MM.1S (cell line): Measurements from ENCODE around the gene IFI44L.

Experiments used
- DNase-seq: peaks from one replicate; pipeline ENCODE4 v3.0.0-alpha.2; 2015
- H2AFZ ChIP-seq: fragments of 300-600 bp; sonication (generic); 2 replicates; pipeline ENCODE4 v1.6.0; 2016; ENCODE audit warnings: antibody characterized with exemption, low read length
- H3F3A ChIP-seq: fragments of 300-600 bp; sonication (generic); 2 replicates; pipeline ENCODE4 v1.6.1; 2016; ENCODE audit warnings: mild to moderate bottlenecking, antibody characterized with exemption, low read length, moderate library complexity, mixed read lengths; ENCODE audit not compliant: insufficient read depth
- H3K27ac ChIP-seq: fragments of 300-600 bp; sonication (generic); 2 replicates; pipeline ENCODE4 v1.5.1; 2016; ENCODE audit warnings: mild to moderate bottlenecking, low read length
- H3K27me3 ChIP-seq: fragments of 300-600 bp; sonication (generic); replicated peaks from 2 replicates; pipeline ENCODE4 v1.6.0; 2016; ENCODE audit warnings: low read length; ENCODE audit not compliant: insufficient read depth
- H3K36me3 ChIP-seq: fragments of 300-600 bp; sonication (generic); replicated peaks from 2 replicates; pipeline ENCODE4 v1.6.1; 2016; ENCODE audit warnings: mild to moderate bottlenecking, low read length, mixed read lengths; ENCODE audit not compliant: insufficient read depth
- H3K4me1 ChIP-seq: fragments of 300-600 bp; sonication (generic); 2 replicates; pipeline ENCODE4 v1.6.1; 2016; ENCODE audit warnings: low read length, mixed read lengths
- H3K4me2 ChIP-seq: fragments of 300-600 bp; sonication (generic); 2 replicates; pipeline ENCODE4 v1.6.0; 2016; ENCODE audit warnings: low read depth, low read length
- H3K4me3 ChIP-seq: fragments of 300-600 bp; sonication (generic); 2 replicates; pipeline ENCODE4 v1.5.1; 2016; ENCODE audit warnings: low read length, mixed read lengths
- H3K79me2 ChIP-seq: fragments of 300-600 bp; sonication (generic); 2 replicates; pipeline ENCODE4 v1.6.1; 2016; ENCODE audit warnings: mixed run types, low read length, mixed read lengths
- H3K9ac ChIP-seq: fragments of 300-600 bp; sonication (generic); 2 replicates; pipeline ENCODE4 v1.6.1; 2016; ENCODE audit warnings: low read length, mixed read lengths
- H3K9me2 ChIP-seq: fragments of 300-600 bp; sonication (generic); replicated peaks from 2 replicates; pipeline ENCODE4 v1.6.1; 2016; ENCODE audit warnings: mild to moderate bottlenecking, low read length, mixed read lengths; ENCODE audit not compliant: insufficient read depth
- H3K9me3 ChIP-seq: fragments of 300-600 bp; sonication (generic); replicated peaks from 2 replicates; pipeline ENCODE4 v1.6.1; 2016; ENCODE audit warnings: mild to moderate bottlenecking, low read length, mixed read lengths; ENCODE audit not compliant: insufficient read depth
- H4K20me1 ChIP-seq: fragments of 300-600 bp; sonication (generic); 2 replicates; pipeline ENCODE4 v1.6.1; 2016; ENCODE audit warnings: mild to moderate bottlenecking, low read length, moderate library complexity, mixed read lengths; ENCODE audit not compliant: insufficient read depth
- CTCF ChIP-seq: fragments of 300-600 bp; sonication (generic); IDR thresholded peaks from 2 replicates; pipeline ENCODE4 v1.5.1; 2016; ENCODE audit warnings: antibody characterized with exemption, low read length, mixed read lengths
- EZH2 ChIP-seq: fragments of 300-600 bp; sonication (generic); optimal IDR thresholded peaks from 2 replicates; pipeline ENCODE3; 2017; ENCODE audit warnings: low read depth, mild to moderate bottlenecking, antibody characterized with exemption, low read length, mixed read lengths
- EZH2phosphoT487 ChIP-seq: fragments of 300-600 bp; sonication (generic); IDR thresholded peaks from 2 replicates; pipeline ENCODE4 v1.6.1; 2018; ENCODE audit warnings: antibody characterized with exemption, low read length

Gene IFI44L

GRCh38 chr1:78676993-78677392, 56.7 kb downstream of the IFI44L start:
- no peaks in the 10 kb centered on the region for H3K79me2 ChIP-seq
- H3K27ac ChIP-seq, result no peak overlapping the region
- no peak for TF ChIP-seq EZH2phosphoT487
- no peak for TF ChIP-seq CTCF
- no peak for TF ChIP-seq EZH2
- no peaks in the 10 kb centered on the region for H3K9me3 ChIP-seq
- H2AFZ ChIP-seq, result no peak overlapping the region
- no peaks in the 10 kb centered on the region for H4K20me1 ChIP-seq
- no peaks in the 10 kb centered on the region for H3K9me2 ChIP-seq
- H3K4me3 ChIP-seq, result no peak overlapping the region
- H3K9ac ChIP-seq, result no peak overlapping the region
- H3K4me1 ChIP-seq, result peaks cover 11% of the 10 kb centered on the region; the same call in 1 of the 2 replicates
- no peak overlapping the region for H3K4me2 ChIP-seq
- no peak for DNase-seq
- H3K36me3 ChIP-seq, result no peaks in the 10 kb centered on the region
- no peaks in the 10 kb centered on the region for H3F3A ChIP-seq
- no peaks in the 10 kb centered on the region for H3K27me3 ChIP-seq

- Histone ChIP-seq H3K79me2 (no peaks in the 10 kb centered on the region), H4K20me1 (no peaks in the 10 kb centered on the region), H3K4me1 (peaks cover 11% of the 10 kb centered on the region; the same call in 1 of the 2 replicates), H3K9me3 (no peaks in the 10 kb centered on the region), H3K4me2 (peak overlapping the region; percentile 41; the same call in 1 of the 2 replicates), H3F3A (no peaks in the 10 kb centered on the region), H3K27ac (no peak overlapping the region), H3K9me2 (no peaks in the 10 kb centered on the region), H3K36me3 (no peaks in the 10 kb centered on the region), H2AFZ (0 out of 2 replicates have a peak overlapping the region, but pooled peaks have one; percentile 35), H3K4me3 (no peak overlapping the region), H3K9ac (no peak overlapping the region), H3K27me3 (no peaks in the 10 kb centered on the region)
- TF ChIP-seq EZH2, result no peak
- no peak for DNase-seq
These were observed 57.5 kb downstream of the IFI44L start for GRCh38 chr1:78677788-78678187.

GRCh38 chr1:78678324-78678723, 58.1 kb downstream of the IFI44L start:
- Histone ChIP-seq H2AFZ (peak overlapping the region; percentile 35), H3F3A (no peaks in the 10 kb centered on the region)

More at GRCh38 chr1:78678324-78678723, 58.1 kb downstream of the IFI44L start:
- no peaks in the 10 kb centered on the region for H3K79me2 ChIP-seq
- H3K27ac ChIP-seq, result no peak overlapping the region
- no peaks in the 10 kb centered on the region for H4K20me1 ChIP-seq
- H3K4me3 ChIP-seq, result peak overlapping the region; percentile 10; the same call in 1 of the 2 replicates
- no peaks in the 10 kb centered on the region for H3K27me3 ChIP-seq
- H3K9ac ChIP-seq, result no peak overlapping the region
- H3K36me3 ChIP-seq, result no peaks in the 10 kb centered on the region
- peak overlapping the region; percentile 41; the same call in 1 of the 2 replicates for H3K4me2 ChIP-seq
- DNase-seq, result peak; percentile 60
- H3K4me1 ChIP-seq, result peaks cover 11% of the 10 kb centered on the region; the same call in 1 of the 2 replicates
- TF ChIP-seq CTCF (no peak), EZH2 (no peak), EZH2phosphoT487 (no peak)
- no peaks in the 10 kb centered on the region for H3K9me3 ChIP-seq
- no peaks in the 10 kb centered on the region for H3K9me2 ChIP-seq
